ENCODE results near the gene DNAJC11. TPM values are rescaled to one million over a fixed set of nuclear protein-coding genes. Genes with fewer than 3 reads are reported as not detected.

Gene DNAJC11
- total RNA-seq, 1 experiment from 2014 or later = 102 TPM

DNA sequence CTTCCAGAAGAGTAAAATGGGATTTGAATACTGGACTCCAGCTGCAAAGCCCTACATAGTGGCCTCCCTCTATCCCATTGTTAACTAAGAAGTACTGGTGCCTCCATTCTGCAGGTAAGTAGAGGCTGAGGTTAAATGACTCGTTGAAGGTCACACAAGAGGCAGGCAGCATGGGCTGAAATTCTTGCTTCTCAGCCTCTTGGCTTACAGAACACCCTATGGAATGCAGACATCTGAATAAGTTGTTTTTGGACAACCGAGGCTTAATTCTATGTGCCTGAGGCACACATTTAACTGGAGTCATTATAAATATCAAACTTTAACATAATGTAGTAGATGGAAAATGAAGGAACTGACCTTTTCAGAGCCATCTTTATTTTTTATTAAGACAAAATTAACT lies 5.7 kb downstream of the DNAJC11 start:
- TF ChIP-seq ZNF416 (CRISPR knock-in tag; IDR thresholded peaks at IDR 0.05) (no peak), EMX1 (CRISPR knock-in tag; IDR thresholded peaks at IDR 0.05) (no peak), PRDM15 (CRISPR knock-in tag; IDR thresholded peaks at IDR 0.05) (no peak), ZNF138 (CRISPR knock-in tag; conservative IDR thresholded peaks at IDR 0.05) (no peak), NR3C1 (CRISPR knock-in tag; conservative IDR thresholded peaks at IDR 0.05; ENCODE audit: low read depth) (no peak)
- TF ChIP-seq, protein P1, sequence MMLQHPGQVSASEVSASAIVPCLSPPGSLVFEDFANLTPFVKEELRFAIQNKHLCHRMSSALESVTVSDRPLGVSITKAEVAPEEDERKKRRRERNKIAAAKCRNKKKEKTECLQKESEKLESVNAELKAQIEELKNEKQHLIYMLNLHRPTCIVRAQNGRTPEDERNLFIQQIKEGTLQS (CRISPR knock-in tag; conservative IDR thresholded peaks at IDR 0.05) = no peak
- H3K4me1 Mint-ChIP-seq = peaks cover 57% of the 10 kb centered on the region
- peak overlapping the region; percentile 51; the same call in 1 of the 2 replicates for H3K27ac Mint-ChIP-seq
- peaks cover 7% of the 10 kb centered on the region for H3K36me3 Mint-ChIP-seq
- H3K4me3 Mint-ChIP-seq = no peak overlapping the region
- DNase-seq (ENCODE audit: low spot score) (no peak), ATAC-seq (no peak)
- ChIA-PET POLR2A (interaction anchor here (0.7 kb wide), 1 partner anchor 1288 kb away, joined by 9 read pairs; no protein-coding TSS in a partner anchor), CTCF (interaction anchor here (0.6 kb wide), 1 partner anchor 374 kb away, joined by 3 read pairs; no protein-coding TSS in a partner anchor)
- no peaks in the 10 kb centered on the region for H3K27me3 Mint-ChIP-seq (ENCODE audit: low read depth)
- no peaks in the 10 kb centered on the region for H3K9me3 Mint-ChIP-seq

GRCh38 chr1:6694121-6694713 lies 7.4 kb downstream of the DNAJC11 start:
- ChIA-PET CTCF (interaction anchor here (0.7 to 1.7 kb wide), 7 partner anchors 23 to 196 kb away, joined by 3 to 5 read pairs (median 3); no protein-coding TSS in a partner anchor), POLR2A (interaction anchor here (0.6 to 0.7 kb wide), 2 partner anchors 11 to 331 kb away, joined by 3 to 8 read pairs; no protein-coding TSS in a partner anchor)
- peaks cover 10% of the 10 kb centered on the region for H3K36me3 Mint-ChIP-seq
- peaks cover 59% of the 10 kb centered on the region for H3K4me1 Mint-ChIP-seq
- DNase-seq (ENCODE audit: low spot score) = no peak
- no peaks in the 10 kb centered on the region for H3K9me3 Mint-ChIP-seq
- H3K27ac Mint-ChIP-seq = peak overlapping the region; percentile 88
- peak; percentile 84 for ATAC-seq
- no peaks in the 10 kb centered on the region for H3K27me3 Mint-ChIP-seq (ENCODE audit: low read depth)
- TF ChIP-seq SP1 (CRISPR knock-in tag; conservative IDR thresholded peaks at IDR 0.05) = 0 out of 2 replicates have a peak, but pooled peaks have one; percentile 21
- no peak for TF ChIP-seq ZNF423 (CRISPR knock-in tag; IDR thresholded peaks at IDR 0.05)
- TF ChIP-seq, protein P2, sequence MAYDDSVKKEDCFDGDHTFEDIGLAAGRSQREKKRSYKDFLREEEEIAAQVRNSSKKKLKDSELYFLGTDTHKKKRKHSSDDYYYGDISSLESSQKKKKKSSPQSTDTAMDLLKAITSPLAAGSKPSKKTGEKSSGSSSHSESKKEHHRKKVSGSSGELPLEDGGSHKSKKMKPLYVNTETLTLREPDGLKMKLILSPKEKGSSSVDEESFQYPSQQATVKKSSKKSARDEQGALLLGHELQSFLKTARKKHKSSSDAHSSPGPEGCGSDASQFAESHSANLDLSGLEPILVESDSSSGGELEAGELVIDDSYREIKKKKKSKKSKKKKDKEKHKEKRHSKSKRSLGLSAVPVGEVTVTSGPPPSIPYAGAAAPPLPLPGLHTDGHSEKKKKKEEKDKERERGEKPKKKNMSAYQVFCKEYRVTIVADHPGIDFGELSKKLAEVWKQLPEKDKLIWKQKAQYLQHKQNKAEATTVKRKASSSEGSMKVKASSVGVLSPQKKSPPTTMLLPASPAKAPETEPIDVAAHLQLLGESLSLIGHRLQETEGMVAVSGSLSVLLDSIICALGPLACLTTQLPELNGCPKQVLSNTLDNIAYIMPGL (CRISPR knock-in tag; IDR thresholded peaks at IDR 0.05) = no peak
- no peak for TF ChIP-seq OVOL2 (CRISPR knock-in tag; IDR thresholded peaks at IDR 0.05; ENCODE audit: borderline replicate concordance)
- no peak for TF ChIP-seq PRDM15 (CRISPR knock-in tag; IDR thresholded peaks at IDR 0.05)
- no peak for TF ChIP-seq JUN (CRISPR knock-in tag; IDR thresholded peaks at IDR 0.05)
- TF ChIP-seq, protein P3, sequence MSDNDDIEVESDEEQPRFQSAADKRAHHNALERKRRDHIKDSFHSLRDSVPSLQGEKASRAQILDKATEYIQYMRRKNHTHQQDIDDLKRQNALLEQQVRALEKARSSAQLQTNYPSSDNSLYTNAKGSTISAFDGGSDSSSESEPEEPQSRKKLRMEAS (CRISPR knock-in tag; IDR thresholded peaks at IDR 0.05) = 0 out of 2 replicates have a peak, but pooled peaks have one; percentile 34
- TF ChIP-seq, protein P4, sequence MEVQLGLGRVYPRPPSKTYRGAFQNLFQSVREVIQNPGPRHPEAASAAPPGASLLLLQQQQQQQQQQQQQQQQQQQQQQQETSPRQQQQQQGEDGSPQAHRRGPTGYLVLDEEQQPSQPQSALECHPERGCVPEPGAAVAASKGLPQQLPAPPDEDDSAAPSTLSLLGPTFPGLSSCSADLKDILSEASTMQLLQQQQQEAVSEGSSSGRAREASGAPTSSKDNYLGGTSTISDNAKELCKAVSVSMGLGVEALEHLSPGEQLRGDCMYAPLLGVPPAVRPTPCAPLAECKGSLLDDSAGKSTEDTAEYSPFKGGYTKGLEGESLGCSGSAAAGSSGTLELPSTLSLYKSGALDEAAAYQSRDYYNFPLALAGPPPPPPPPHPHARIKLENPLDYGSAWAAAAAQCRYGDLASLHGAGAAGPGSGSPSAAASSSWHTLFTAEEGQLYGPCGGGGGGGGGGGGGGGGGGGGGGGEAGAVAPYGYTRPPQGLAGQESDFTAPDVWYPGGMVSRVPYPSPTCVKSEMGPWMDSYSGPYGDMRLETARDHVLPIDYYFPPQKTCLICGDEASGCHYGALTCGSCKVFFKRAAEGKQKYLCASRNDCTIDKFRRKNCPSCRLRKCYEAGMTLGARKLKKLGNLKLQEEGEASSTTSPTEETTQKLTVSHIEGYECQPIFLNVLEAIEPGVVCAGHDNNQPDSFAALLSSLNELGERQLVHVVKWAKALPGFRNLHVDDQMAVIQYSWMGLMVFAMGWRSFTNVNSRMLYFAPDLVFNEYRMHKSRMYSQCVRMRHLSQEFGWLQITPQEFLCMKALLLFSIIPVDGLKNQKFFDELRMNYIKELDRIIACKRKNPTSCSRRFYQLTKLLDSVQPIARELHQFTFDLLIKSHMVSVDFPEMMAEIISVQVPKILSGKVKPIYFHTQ (CRISPR knock-in tag; IDR thresholded peaks at IDR 0.05) = no peak
- no peak for TF ChIP-seq CREB1 (CRISPR knock-in tag; IDR thresholded peaks at IDR 0.05)
- H3K4me3 Mint-ChIP-seq = peak overlapping the region; percentile 50

Data from WTC11 (cell line).